Mucosa of rectum (tissue), 2 donors: ENCODE measurements around the gene ITIH3.

Source experiments
- H3K27ac ChIP-seq, 2 donors: one replicate each; pipeline ENCODE4 v1.7.0; 2013; ENCODE audit warnings: inconsistent platforms in 2 of 2, low read depth in 2 of 2, low read length in 2 of 2
- H3K27me3 ChIP-seq, 2 donors: one replicate each; pipeline ENCODE4 v1.7.0; 2013; ENCODE audit warnings: low read length in 2 of 2; ENCODE audit not compliant: control insufficient read depth in 2 of 2, insufficient read depth in 2 of 2
- H3K36me3 ChIP-seq, 2 donors: one replicate each; pipeline ENCODE4 v1.7.0; 2013; ENCODE audit warnings: low read length in 2 of 2; ENCODE audit not compliant: control insufficient read depth in 2 of 2, insufficient read depth in 2 of 2
- H3K4me1 ChIP-seq, 2 donors: one replicate each; pipeline ENCODE4 v1.7.0; 2013; ENCODE audit warnings: low read length in 2 of 2, mild to moderate bottlenecking in 1 of 2; ENCODE audit not compliant: control insufficient read depth in 2 of 2, insufficient read depth in 2 of 2
- H3K4me3 ChIP-seq, 2 donors: one replicate each; pipeline ENCODE4 v1.7.0; 2013; ENCODE audit warnings: low read length in 2 of 2
- H3K9ac ChIP-seq, 2 donors: one replicate each; pipeline ENCODE4 v1.7.0; 2013; ENCODE audit warnings: low read length in 2 of 2, low read depth in 1 of 2, mild to moderate bottlenecking in 1 of 2
- H3K9me3 ChIP-seq, 2 donors: one replicate each; pipeline ENCODE4 v1.7.0; 2013; ENCODE audit warnings: low read length in 2 of 2; ENCODE audit not compliant: control insufficient read depth in 2 of 2
- donor health status: healthy.
- donor health status: Normal muscosa, but diverticular disease.

ITIH3 gene

GRCh38 chr3:52854013-52854412 is 59.4 kb downstream of the ITIH3 start:
- Histone ChIP-seq H3K27ac (no peak overlapping the region), H3K9me3 (no peaks in the 10 kb centered on the region), H3K36me3 (peaks cover 5 to 14% of the 10 kb centered on the region in 2 donors), H3K4me3 (no peak overlapping the region), H3K27me3 (no peaks in the 10 kb centered on the region), H3K4me1 (no peaks in the 10 kb centered on the region), H3K9ac (no peak overlapping the region)

- no peak overlapping the region for H3K9ac ChIP-seq
- no peaks in the 10 kb centered on the region for H3K9me3 ChIP-seq
- H3K27me3 ChIP-seq = no peaks in the 10 kb centered on the region
- no peak overlapping the region for H3K27ac ChIP-seq
- H3K36me3 ChIP-seq = peaks cover 5 to 8% of the 10 kb centered on the region in 2 donors
- no peaks in the 10 kb centered on the region for H3K4me1 ChIP-seq
- H3K4me3 ChIP-seq = no peak overlapping the region
These were observed 62.1 kb downstream of the ITIH3 start for GRCh38 chr3:52856666-52857065.

- no peak overlapping the region for H3K9ac ChIP-seq
- no peak overlapping the region for H3K27ac ChIP-seq
- H3K4me1 ChIP-seq = no peaks in the 10 kb centered on the region
- H3K4me3 ChIP-seq = no peak overlapping the region
- no peaks in the 10 kb centered on the region for H3K27me3 ChIP-seq
- H3K36me3 ChIP-seq = peaks cover 1 to 4% of the 10 kb centered on the region in 2 donors
- H3K9me3 ChIP-seq = no peaks in the 10 kb centered on the region
These were observed 62.5 kb downstream of the ITIH3 start for GRCh38 chr3:52857133-52857532.

DNA sequence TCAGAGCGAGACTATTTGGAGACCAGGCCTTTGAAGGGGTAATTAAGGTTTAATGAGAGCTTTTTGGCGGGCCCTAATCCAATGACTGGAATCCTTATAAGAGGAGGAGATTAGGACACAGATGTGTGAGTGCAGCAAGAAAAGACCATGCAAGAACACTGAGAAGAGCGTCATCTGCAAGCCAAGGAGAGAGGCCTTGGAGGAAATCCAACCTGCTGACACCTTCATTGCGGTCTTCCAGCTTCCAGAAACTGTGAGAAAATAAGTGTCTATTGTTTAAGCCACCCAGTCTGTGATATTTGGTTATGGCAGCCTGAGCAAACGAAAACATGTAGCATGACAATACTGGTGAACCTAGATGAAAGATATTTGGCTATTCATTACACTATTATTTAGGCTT is 63.3 kb downstream of the ITIH3 start:
- Histone ChIP-seq H3K9me3 (no peaks in the 10 kb centered on the region), H3K36me3 (no peaks in the 10 kb centered on the region), H3K27ac (no peak overlapping the region), H3K4me1 (no peaks in the 10 kb centered on the region), H3K9ac (no peak overlapping the region), H3K4me3 (no peak overlapping the region), H3K27me3 (no peaks in the 10 kb centered on the region)
